ENCODE results near the gene PRSS8. TPM values are rescaled to one million over a fixed set of nuclear protein-coding genes. Genes with fewer than 3 reads are reported as not detected.

PRSS8 gene
- total RNA-seq, 4 donors from 2014 or later: 101 to 510 (median 372) TPM

DNA sequence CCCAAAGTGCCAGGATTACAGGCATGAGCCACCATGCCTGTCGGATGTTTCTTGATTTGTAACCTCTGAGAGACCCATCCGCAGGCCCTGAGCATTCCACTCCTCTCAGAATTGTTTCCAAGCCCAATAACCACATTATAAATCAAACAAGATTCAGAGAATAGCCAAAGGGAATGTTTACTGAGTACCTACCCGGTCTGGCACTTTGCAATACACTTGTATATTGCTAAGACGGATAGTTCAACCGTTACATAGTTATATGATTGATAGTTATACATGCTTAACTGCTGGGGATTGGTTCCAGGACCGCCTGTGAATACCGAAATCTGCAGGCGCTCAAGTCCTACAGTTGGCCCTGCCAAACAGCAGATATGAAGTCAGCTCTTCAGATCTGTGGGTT is 21.1 kb downstream of the PRSS8 start:
- H3K27ac ChIP-seq: peak overlapping the region; percentile 92 to 100 (median 96)
- in situ Hi-C loops (cut with MboI; ENCODE audit: low pct_ligation_motif_present in 1 of 4, low pct_unique_long_range_greater_than_20kb in 1 of 4, low sequenced_read_pairs in 3 of 4) (no loop called here), intact Hi-C loops (cut with DNase I; ENCODE audit: low total_unique reads) (no loop called here)
- peaks cover 0 to 5% (median 3%) of the 10 kb centered on the region in 4 donors for H3K36me3 ChIP-seq
- H3K27me3 ChIP-seq: no peaks in the 10 kb centered on the region
- peak in 1 of 3 donors; percentile 39 for TF ChIP-seq POLR2AphosphoS5 (IDR thresholded peaks at IDR 0.05)
- no peak for TF ChIP-seq POLR2A (IDR thresholded peaks at IDR 0.05)
- TF ChIP-seq, protein P1, sequence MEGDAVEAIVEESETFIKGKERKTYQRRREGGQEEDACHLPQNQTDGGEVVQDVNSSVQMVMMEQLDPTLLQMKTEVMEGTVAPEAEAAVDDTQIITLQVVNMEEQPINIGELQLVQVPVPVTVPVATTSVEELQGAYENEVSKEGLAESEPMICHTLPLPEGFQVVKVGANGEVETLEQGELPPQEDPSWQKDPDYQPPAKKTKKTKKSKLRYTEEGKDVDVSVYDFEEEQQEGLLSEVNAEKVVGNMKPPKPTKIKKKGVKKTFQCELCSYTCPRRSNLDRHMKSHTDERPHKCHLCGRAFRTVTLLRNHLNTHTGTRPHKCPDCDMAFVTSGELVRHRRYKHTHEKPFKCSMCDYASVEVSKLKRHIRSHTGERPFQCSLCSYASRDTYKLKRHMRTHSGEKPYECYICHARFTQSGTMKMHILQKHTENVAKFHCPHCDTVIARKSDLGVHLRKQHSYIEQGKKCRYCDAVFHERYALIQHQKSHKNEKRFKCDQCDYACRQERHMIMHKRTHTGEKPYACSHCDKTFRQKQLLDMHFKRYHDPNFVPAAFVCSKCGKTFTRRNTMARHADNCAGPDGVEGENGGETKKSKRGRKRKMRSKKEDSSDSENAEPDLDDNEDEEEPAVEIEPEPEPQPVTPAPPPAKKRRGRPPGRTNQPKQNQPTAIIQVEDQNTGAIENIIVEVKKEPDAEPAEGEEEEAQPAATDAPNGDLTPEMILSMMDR (IDR thresholded peaks at IDR 0.05): no peak
- peaks cover 12 to 59% (median 35%) of the 10 kb centered on the region in 4 donors for H3K4me1 ChIP-seq
- no peak overlapping the region for H3K4me3 ChIP-seq
- DNase-seq: no peak
- no peaks in the 10 kb centered on the region for H3K9me3 ChIP-seq
- 20 to 47% methylated on average over 1 to 8 of the region's 8 CpGs for WGBS, 2 donors (ENCODE audit: low coverage in 1 of 2)

DNA sequence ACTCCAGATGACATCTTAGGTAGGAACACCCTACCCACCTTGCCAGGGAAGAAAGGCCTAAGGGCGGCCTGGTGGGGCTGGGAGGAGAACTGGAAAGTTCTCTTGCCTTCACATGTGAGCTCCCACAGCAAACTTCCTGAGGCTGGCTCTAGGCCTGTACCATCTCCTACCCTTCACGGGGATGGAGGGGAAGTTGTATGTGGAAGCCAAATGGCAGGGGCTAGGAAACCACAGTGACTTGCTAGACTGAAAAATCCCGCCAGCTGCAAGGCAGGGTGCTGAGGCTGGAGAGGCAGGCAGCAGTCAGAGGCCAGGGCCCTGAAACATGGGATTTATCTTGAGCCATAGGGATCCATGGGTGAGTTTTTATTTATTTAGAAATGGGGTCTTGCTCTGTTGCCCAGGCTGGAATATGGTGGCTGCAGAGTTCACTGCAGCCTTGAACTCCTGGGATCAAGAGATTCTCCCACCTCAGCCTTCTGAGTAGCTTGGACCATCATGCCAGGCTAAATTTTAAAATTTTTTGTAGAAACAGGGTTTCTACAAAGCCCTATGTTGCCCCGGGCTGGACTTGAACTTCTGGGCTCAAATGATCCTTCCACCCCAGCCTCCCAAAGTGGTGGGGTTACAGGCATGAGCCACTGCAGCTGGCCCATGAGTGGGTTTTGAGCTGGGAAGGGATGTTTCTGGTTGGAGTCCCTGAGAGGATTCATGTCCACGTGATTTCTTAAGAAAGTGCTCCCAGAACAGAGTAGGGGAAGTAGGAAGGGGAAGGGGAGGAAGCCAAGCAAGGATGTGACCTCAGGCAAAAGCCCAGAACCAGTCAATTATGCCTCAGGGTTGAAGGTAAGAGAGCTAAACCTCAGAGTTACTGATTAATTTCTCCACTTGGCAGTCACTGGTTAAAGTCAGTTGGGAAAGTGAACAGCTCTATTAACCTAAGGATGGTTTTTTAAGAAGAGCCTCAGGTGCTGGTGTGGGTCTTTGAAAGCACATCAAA is 22.1 kb downstream of the PRSS8 start:
- intact Hi-C loops (cut with DNase I; ENCODE audit: low total_unique reads) (no loop called here), in situ Hi-C loops (cut with MboI; ENCODE audit: low pct_ligation_motif_present in 1 of 4, low pct_unique_long_range_greater_than_20kb in 1 of 4, low sequenced_read_pairs in 3 of 4) (no loop called here)
- H3K27ac ChIP-seq: peak overlapping the region; percentile 92 to 100 (median 96)
- H3K27me3 ChIP-seq: no peaks in the 10 kb centered on the region
- peaks cover 5 to 60% (median 35%) of the 10 kb centered on the region in 4 donors for H3K4me1 ChIP-seq
- WGBS, 2 donors (ENCODE audit: low coverage in 1 of 2): 61 to 80% methylated on average over 1 to 5 of the region's 5 CpGs
- no peaks in the 10 kb centered on the region for H3K9me3 ChIP-seq
- no peak for DNase-seq
- no peak overlapping the region for H3K4me3 ChIP-seq
- TF ChIP-seq, protein P1 (IDR thresholded peaks at IDR 0.05): no peak
- TF ChIP-seq EP300 (IDR thresholded peaks at IDR 0.05; ENCODE audit: low read depth) (no peak), POLR2A (IDR thresholded peaks at IDR 0.05) (no peak), POLR2AphosphoS5 (IDR thresholded peaks at IDR 0.05) (no peak)
- H3K36me3 ChIP-seq: peaks cover 0 to 5% (median 3%) of the 10 kb centered on the region in 4 donors

DNA sequence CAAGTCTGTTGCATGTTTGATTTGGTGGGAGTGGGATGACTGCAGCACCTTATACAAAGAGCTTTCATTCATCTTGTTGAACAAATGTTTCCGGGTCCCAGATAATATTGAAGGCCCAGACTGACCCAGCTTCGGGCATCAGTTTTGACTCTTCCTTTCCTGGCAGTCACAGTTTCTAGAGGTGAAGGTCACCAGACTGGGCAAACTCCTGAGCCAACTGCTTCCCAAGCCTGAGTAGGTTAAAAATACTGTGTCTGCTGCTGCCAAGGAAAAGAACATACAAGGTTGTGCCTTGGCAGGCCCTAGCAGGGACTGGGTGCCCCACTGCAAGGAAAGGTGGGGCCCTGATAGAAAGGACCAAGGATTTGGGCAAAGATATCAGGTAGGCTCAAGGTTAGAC is 22.8 kb downstream of the PRSS8 start:
- Histone ChIP-seq H3K27me3 (no peaks in the 10 kb centered on the region), H3K4me3 (no peak overlapping the region), H3K36me3 (peaks cover 0 to 5% (median 3%) of the 10 kb centered on the region in 4 donors), H3K9me3 (no peaks in the 10 kb centered on the region), H3K4me1 (peaks cover 8 to 59% (median 35%) of the 10 kb centered on the region in 4 donors), H3K27ac (peak overlapping the region; percentile 92 to 100 (median 96))
- no peak for DNase-seq
- TF ChIP-seq, protein P1 (IDR thresholded peaks at IDR 0.05): no peak
- TF ChIP-seq EP300 (IDR thresholded peaks at IDR 0.05; ENCODE audit: low read depth) (no peak), POLR2AphosphoS5 (IDR thresholded peaks at IDR 0.05) (no peak), POLR2A (IDR thresholded peaks at IDR 0.05) (no peak)
- in situ Hi-C loops (cut with MboI; ENCODE audit: low pct_ligation_motif_present in 1 of 4, low pct_unique_long_range_greater_than_20kb in 1 of 4, low sequenced_read_pairs in 3 of 4) (no loop called here), intact Hi-C loops (cut with DNase I; ENCODE audit: low total_unique reads) (no loop called here)
- WGBS, 2 donors (ENCODE audit: low coverage in 1 of 2): 82% methylated on average over 2 of the region's 2 CpGs; no CpG with 5 or more reads in 1 of the 2 donors

DNA sequence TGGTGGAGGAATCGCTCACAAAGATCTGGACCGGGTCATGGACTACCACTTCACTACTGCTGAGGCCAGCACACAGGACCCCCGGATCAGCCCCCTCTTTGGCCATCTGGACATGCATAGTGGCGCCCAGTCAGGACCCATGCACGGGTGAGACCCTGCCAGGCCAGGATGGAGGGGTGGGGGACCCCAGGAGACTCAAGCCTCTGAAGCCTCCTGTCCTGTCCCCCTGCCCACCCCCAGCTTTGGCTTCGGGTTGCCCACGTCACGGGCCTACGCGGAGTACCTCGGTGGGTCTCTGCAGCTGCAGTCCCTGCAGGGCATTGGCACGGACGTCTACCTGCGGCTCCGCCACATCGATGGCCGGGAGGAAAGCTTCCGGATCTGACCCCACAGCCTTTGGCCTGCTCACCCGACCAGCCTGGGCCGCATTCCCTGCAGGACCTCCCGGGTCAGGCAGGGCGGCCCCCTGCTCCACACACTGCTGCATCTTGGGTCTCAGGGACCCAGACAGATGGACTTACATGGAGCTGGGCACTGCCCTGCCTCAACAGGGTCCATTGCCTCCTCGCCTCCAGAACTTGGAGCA is 23.6 kb downstream of the PRSS8 start:
- H3K9me3 ChIP-seq: no peaks in the 10 kb centered on the region
- peaks cover 8 to 59% (median 35%) of the 10 kb centered on the region in 4 donors for H3K4me1 ChIP-seq
- no peak for DNase-seq
- intact Hi-C loops (cut with DNase I; ENCODE audit: low total_unique reads): no loop called here
- H3K27me3 ChIP-seq: no peaks in the 10 kb centered on the region
- WGBS, 2 donors (ENCODE audit: low coverage in 1 of 2): 95% methylated on average over 15 of the region's 23 CpGs; no CpG with 5 or more reads in 1 of the 2 donors
- no peak overlapping the region for H3K27ac ChIP-seq
- no peak overlapping the region for H3K4me3 ChIP-seq
- TF ChIP-seq POLR2A (IDR thresholded peaks at IDR 0.05): no peak
- TF ChIP-seq EP300 (IDR thresholded peaks at IDR 0.05; ENCODE audit: low read depth): no peak
- TF ChIP-seq POLR2AphosphoS5 (IDR thresholded peaks at IDR 0.05): no peak
- TF ChIP-seq, protein P1 (IDR thresholded peaks at IDR 0.05): no peak
- in situ Hi-C loops (cut with MboI; ENCODE audit: low pct_ligation_motif_present in 1 of 4, low pct_unique_long_range_greater_than_20kb in 1 of 4, low sequenced_read_pairs in 3 of 4): no loop called here
- peaks cover 0 to 5% (median 3%) of the 10 kb centered on the region in 4 donors for H3K36me3 ChIP-seq
